ENCODE data around the gene ELOVL6. TPM values are rescaled to one million over a fixed set of nuclear protein-coding genes. Genes with fewer than 3 reads are reported as not detected.
A peak's percentile ranks its signal among the peaks of the same experiment; 100 is the strongest.

ELOVL6 gene
- total and polyA plus RNA-seq, 2 donors (not counting 1 experiment from before 2014, with no cell fraction given): 15.0 to 43.4 TPM

- Histone ChIP-seq H2AFZ (ENCODE audit: low read length) (no peak overlapping the region), H3K4me1 (ENCODE audit: control insufficient read depth, extremely low read depth, insufficient read depth, low read length) (no peaks in the 10 kb centered on the region), H3K27ac (ENCODE audit: insufficient read depth, low read length) (no peak overlapping the region), H3K27me3 (ENCODE audit: control insufficient read depth, insufficient read depth, low read length) (no peaks in the 10 kb centered on the region), H3K9me3 (ENCODE audit: control insufficient read depth, insufficient read depth, low read depth, low read length) (no peaks in the 10 kb centered on the region), H4K20me1 (ENCODE audit: control insufficient read depth, extremely low read depth, insufficient read depth, low read length) (no peaks in the 10 kb centered on the region), H3K9ac (ENCODE audit: insufficient read depth, low read length) (no peak overlapping the region), H3K79me2 (ENCODE audit: control insufficient read depth, insufficient read depth, low read length) (no peaks in the 10 kb centered on the region), H3K36me3 (ENCODE audit: control insufficient read depth, insufficient read depth, low read length) (no peaks in the 10 kb centered on the region), H3K4me2 (ENCODE audit: extremely low read depth, insufficient read depth, low read length) (no peak overlapping the region), H3K4me3 (replicated peaks in 1 of 4; ENCODE audit: control extremely low read depth in 1 of 4, insufficient read depth in 1 of 4, low read depth in 3 of 4, low read length in 4 of 4) (no peak overlapping the region)
- TF ChIP-seq CTCF (conservative IDR thresholded peaks at IDR 0.05 in 1 of 2, IDR thresholded peaks at IDR 0.05 in 1 of 2; ENCODE audit: low read depth in 1 of 2, low read length in 2 of 2) (no peak), EZH2 (IDR thresholded peaks at IDR 0.05; ENCODE audit: low read length, missing control alignments) (no peak)
- DNase-seq (ENCODE audit: low read depth in 2 of 2): no peak
Measured at GRCh38 chr4:110128029-110128428, 70.4 kb downstream of the ELOVL6 start.

GRCh38 chr4:110124711-110125110 lies 73.7 kb downstream of the ELOVL6 start:
- no peaks in the 10 kb centered on the region for H3K9me3 ChIP-seq (ENCODE audit: control insufficient read depth, insufficient read depth, low read depth, low read length)
- no peaks in the 10 kb centered on the region for H4K20me1 ChIP-seq (ENCODE audit: control insufficient read depth, extremely low read depth, insufficient read depth, low read length)
- H3K36me3 ChIP-seq (ENCODE audit: control insufficient read depth, insufficient read depth, low read length): no peaks in the 10 kb centered on the region
- no peak overlapping the region for H3K27ac ChIP-seq (ENCODE audit: insufficient read depth, low read length)
- no peak overlapping the region for H3K4me2 ChIP-seq (ENCODE audit: extremely low read depth, insufficient read depth, low read length)
- H3K4me3 ChIP-seq (replicated peaks in 1 of 4; ENCODE audit: control extremely low read depth in 1 of 4, insufficient read depth in 1 of 4, low read depth in 3 of 4, low read length in 4 of 4): no peak overlapping the region
- no peak overlapping the region for H3K9ac ChIP-seq (ENCODE audit: insufficient read depth, low read length)
- DNase-seq (ENCODE audit: low read depth in 2 of 2): peak in 1 of 2 donors; percentile 43
- H3K4me1 ChIP-seq (ENCODE audit: control insufficient read depth, extremely low read depth, insufficient read depth, low read length): peaks cover 3% of the 10 kb centered on the region
- TF ChIP-seq CTCF (conservative IDR thresholded peaks at IDR 0.05 in 1 of 2, IDR thresholded peaks at IDR 0.05 in 1 of 2; ENCODE audit: low read depth in 1 of 2, low read length in 2 of 2): no peak
- no peak for TF ChIP-seq EZH2 (IDR thresholded peaks at IDR 0.05; ENCODE audit: low read length, missing control alignments)
- H2AFZ ChIP-seq (ENCODE audit: low read length): no peak overlapping the region
- H3K27me3 ChIP-seq (ENCODE audit: control insufficient read depth, insufficient read depth, low read length): no peaks in the 10 kb centered on the region
- H3K79me2 ChIP-seq (ENCODE audit: control insufficient read depth, insufficient read depth, low read length): no peaks in the 10 kb centered on the region

GRCh38 chr4:110122201-110122600 lies 76.2 kb downstream of the ELOVL6 start:
- no peaks in the 10 kb centered on the region for H3K79me2 ChIP-seq (ENCODE audit: control insufficient read depth, insufficient read depth, low read length)
- H2AFZ ChIP-seq (ENCODE audit: low read length): no peak overlapping the region
- TF ChIP-seq CTCF (conservative IDR thresholded peaks at IDR 0.05 in 1 of 2, IDR thresholded peaks at IDR 0.05 in 1 of 2; ENCODE audit: low read depth in 1 of 2, low read length in 2 of 2) (no peak), EZH2 (IDR thresholded peaks at IDR 0.05; ENCODE audit: low read length, missing control alignments) (no peak)
- no peak for DNase-seq (ENCODE audit: low read depth in 2 of 2)
- H3K4me2 ChIP-seq (ENCODE audit: extremely low read depth, insufficient read depth, low read length): no peak overlapping the region
- peaks cover 3% of the 10 kb centered on the region for H3K4me1 ChIP-seq (ENCODE audit: control insufficient read depth, extremely low read depth, insufficient read depth, low read length)
- H3K36me3 ChIP-seq (ENCODE audit: control insufficient read depth, insufficient read depth, low read length): no peaks in the 10 kb centered on the region
- no peaks in the 10 kb centered on the region for H4K20me1 ChIP-seq (ENCODE audit: control insufficient read depth, extremely low read depth, insufficient read depth, low read length)
- H3K4me3 ChIP-seq (replicated peaks in 1 of 4; ENCODE audit: control extremely low read depth in 1 of 4, insufficient read depth in 1 of 4, low read depth in 3 of 4, low read length in 4 of 4): no peak overlapping the region
- no peaks in the 10 kb centered on the region for H3K27me3 ChIP-seq (ENCODE audit: control insufficient read depth, insufficient read depth, low read length)
- H3K9ac ChIP-seq (ENCODE audit: insufficient read depth, low read length): no peak overlapping the region
- no peak overlapping the region for H3K27ac ChIP-seq (ENCODE audit: insufficient read depth, low read length)
- H3K9me3 ChIP-seq (ENCODE audit: control insufficient read depth, insufficient read depth, low read depth, low read length): no peaks in the 10 kb centered on the region
